Breast epithelium (tissue), 4 donors: ENCODE data around the gene GBP1. TPM values are rescaled to one million over a fixed set of nuclear protein-coding genes. Genes with fewer than 3 reads are reported as not detected.

Experiments used
- DNase-seq, 2 donors: peaks; one replicate each; pipeline ENCODE4 v3.0.0-alpha.2; 2019; ENCODE audit warnings: low spot score in 2 of 2
- H3K27ac ChIP-seq, 2 donors: fragments of 200-600 bp; sonication (generic) in 1 of 2; one replicate each; pipeline ENCODE4 v1.5.1; 2016 to 2019; ENCODE audit warnings: mild to moderate bottlenecking in 1 of 2
- H3K27me3 ChIP-seq, 2 donors: fragments of 200-600 bp; sonication (generic) in 1 of 2; one replicate each; pipeline versions ENCODE4 v1.5.1 to v1.6.0; 2017 to 2019; ENCODE audit warnings: control low read depth in 1 of 2, mild to moderate bottlenecking in 1 of 2
- H3K36me3 ChIP-seq: fragments of 200-600 bp; one replicate; pipeline ENCODE4 v1.5.1; 2019
- H3K4me1 ChIP-seq, 2 donors: fragments of 200-600 bp; sonication (generic); one replicate each; pipeline ENCODE4 v1.5.1; 2016 to 2019; ENCODE audit warnings: control low read depth in 1 of 2
- H3K4me3 ChIP-seq, 3 donors: fragments of 200-600 bp; sonication (generic); 1 replicate in 2 of 3; 2 replicates in 1 of 3; pipeline ENCODE4 v1.5.1; 2016 to 2019; ENCODE audit warnings: mild to moderate bottlenecking in 3 of 3, moderate library complexity in 2 of 3
- H3K9me3 ChIP-seq, 2 donors: fragments of 200-600 bp; sonication (generic) in 1 of 2; one replicate each; pipeline ENCODE4 v1.5.1; 2016 to 2019; ENCODE audit warnings: control low read depth in 1 of 2
- POLR2A ChIP-seq: fragments of 450-650 bp; IDR thresholded peaks from one replicate; pipeline ENCODE4 v1.6.1; 2016; ENCODE audit warnings: antibody characterized with exemption, mild to moderate bottlenecking, moderate library complexity
- POLR2AphosphoS5 ChIP-seq, 3 donors: sonication (generic); formaldehyde crosslinking; IDR thresholded peaks; one replicate each; pipeline ENCODE4 v1.6.1; 2017; ENCODE audit warnings: antibody characterized with exemption in 3 of 3
- intact Hi-C: fragments of 100-400 bp; cut with DNase I; formaldehyde crosslinking; loops from one replicate; pipeline ENCODE4 v1.15.1; 2023; ENCODE audit warnings: low total_unique reads
- total RNA-seq, 3 donors: library from RNA; depleted of rRNA; stranded (reverse); fragments of >200 nt; gene quantifications; one replicate each; pipeline ENCODE4 v1.1.0, GENCODE V29; 2016
- TF ChIP-seq, protein P1 (sequence below), 3 donors: fragments of 450-650 bp; IDR thresholded peaks; one replicate each; pipeline ENCODE4 v1.5.1; 2016 to 2017; ENCODE audit warnings: antibody characterized with exemption in 3 of 3, mild to moderate bottlenecking in 3 of 3, moderate library complexity in 3 of 3

The GBP1 gene
- total RNA-seq, 3 donors from 2014 or later: 8.0 to 58.0 (median 29.5) TPM

DNA sequence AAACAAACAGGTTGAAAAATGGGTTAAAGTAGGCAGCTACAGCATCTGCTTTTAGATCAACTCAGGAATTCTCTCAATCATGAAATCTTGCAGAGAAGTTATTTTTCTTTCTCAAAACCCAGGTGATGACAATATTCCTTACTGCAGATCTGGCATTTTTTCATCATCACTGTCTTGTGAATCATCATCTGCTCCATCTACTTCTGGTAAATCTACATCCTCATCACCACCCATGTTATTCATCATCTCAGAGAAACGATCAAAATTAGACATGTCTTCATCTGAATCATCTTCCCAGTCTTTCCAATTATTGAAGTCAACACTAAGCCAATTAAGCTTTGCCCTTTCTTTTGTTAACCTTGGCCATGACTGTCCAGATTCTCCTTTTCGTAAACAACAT, 39.1 kb upstream of the GBP1 start:
- H3K4me1 ChIP-seq: no peaks in the 10 kb centered on the region
- intact Hi-C loops: no loop called here
- TF ChIP-seq, protein P1, sequence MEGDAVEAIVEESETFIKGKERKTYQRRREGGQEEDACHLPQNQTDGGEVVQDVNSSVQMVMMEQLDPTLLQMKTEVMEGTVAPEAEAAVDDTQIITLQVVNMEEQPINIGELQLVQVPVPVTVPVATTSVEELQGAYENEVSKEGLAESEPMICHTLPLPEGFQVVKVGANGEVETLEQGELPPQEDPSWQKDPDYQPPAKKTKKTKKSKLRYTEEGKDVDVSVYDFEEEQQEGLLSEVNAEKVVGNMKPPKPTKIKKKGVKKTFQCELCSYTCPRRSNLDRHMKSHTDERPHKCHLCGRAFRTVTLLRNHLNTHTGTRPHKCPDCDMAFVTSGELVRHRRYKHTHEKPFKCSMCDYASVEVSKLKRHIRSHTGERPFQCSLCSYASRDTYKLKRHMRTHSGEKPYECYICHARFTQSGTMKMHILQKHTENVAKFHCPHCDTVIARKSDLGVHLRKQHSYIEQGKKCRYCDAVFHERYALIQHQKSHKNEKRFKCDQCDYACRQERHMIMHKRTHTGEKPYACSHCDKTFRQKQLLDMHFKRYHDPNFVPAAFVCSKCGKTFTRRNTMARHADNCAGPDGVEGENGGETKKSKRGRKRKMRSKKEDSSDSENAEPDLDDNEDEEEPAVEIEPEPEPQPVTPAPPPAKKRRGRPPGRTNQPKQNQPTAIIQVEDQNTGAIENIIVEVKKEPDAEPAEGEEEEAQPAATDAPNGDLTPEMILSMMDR (IDR thresholded peaks at IDR 0.05): no peak
- TF ChIP-seq POLR2AphosphoS5 (IDR thresholded peaks at IDR 0.05) (no peak), POLR2A (no peak)
- H3K27ac ChIP-seq: no peak overlapping the region
- DNase-seq: no peak
- H3K27me3 ChIP-seq: no peaks in the 10 kb centered on the region
- no peak overlapping the region for H3K4me3 ChIP-seq
- H3K9me3 ChIP-seq: no peaks in the 10 kb centered on the region
- H3K36me3 ChIP-seq: peaks cover 16% of the 10 kb centered on the region

DNA sequence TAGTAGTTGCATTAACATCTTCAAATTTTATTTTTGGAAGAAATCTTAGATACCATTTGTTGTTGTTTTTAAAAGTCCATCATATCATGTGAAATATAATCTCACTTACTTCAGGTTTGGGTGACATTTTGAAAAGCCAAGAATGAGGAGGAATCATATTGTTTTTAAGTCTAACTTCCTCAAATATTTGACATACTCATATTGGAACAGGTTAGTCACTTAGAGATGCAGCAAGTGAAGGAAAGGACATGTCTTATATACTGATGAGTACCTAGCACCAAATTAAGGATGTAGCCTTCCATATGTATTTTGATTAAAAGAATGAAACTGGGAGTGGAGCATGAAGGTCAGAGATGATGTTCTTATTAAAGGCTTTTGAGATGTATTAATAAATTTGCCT, 37.0 kb upstream of the GBP1 start:
- Histone ChIP-seq H3K27ac (no peak overlapping the region), H3K9me3 (no peaks in the 10 kb centered on the region), H3K4me1 (no peaks in the 10 kb centered on the region), H3K4me3 (no peak overlapping the region), H3K36me3 (peaks cover 13% of the 10 kb centered on the region), H3K27me3 (no peaks in the 10 kb centered on the region)
- no peak for DNase-seq
- TF ChIP-seq POLR2A: no peak
- intact Hi-C loops: no loop called here

GRCh38 chr1:89100412-89100811, 35.4 kb upstream of the GBP1 start:
- Histone ChIP-seq H3K4me3 (no peak overlapping the region), H3K9me3 (no peaks in the 10 kb centered on the region), H3K27ac (no peak overlapping the region), H3K36me3 (peaks cover 6% of the 10 kb centered on the region), H3K27me3 (no peaks in the 10 kb centered on the region), H3K4me1 (no peaks in the 10 kb centered on the region)
- TF ChIP-seq, protein P1 (IDR thresholded peaks at IDR 0.05): no peak
- TF ChIP-seq POLR2AphosphoS5 (IDR thresholded peaks at IDR 0.05) (no peak), POLR2A (no peak)
- intact Hi-C loops: no loop called here
- no peak for DNase-seq

DNA sequence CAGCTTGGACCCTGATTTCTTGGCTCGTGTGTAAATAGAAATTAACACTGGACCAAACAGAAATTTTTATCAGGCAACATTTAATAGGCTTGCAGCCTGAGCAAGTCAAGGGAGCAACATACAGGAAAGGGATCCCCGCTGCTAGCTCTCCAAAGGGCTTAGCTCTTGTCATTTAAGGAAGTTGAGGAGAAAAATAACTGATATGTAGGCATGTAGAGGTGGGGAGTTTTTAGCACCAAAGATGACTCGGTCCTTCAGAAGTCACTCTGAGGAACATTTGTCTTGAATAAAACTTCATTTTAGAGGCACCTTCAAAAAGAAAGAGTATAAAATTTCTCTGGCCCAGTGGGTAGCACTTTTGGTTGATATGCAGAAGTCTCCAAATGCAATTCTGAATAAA, 33.8 kb upstream of the GBP1 start:
- H3K4me1 ChIP-seq: no peaks in the 10 kb centered on the region
- H3K27me3 ChIP-seq: no peaks in the 10 kb centered on the region
- no peak overlapping the region for H3K4me3 ChIP-seq
- TF ChIP-seq POLR2AphosphoS5 (IDR thresholded peaks at IDR 0.05) (no peak), POLR2A (no peak)
- TF ChIP-seq, protein P1 (IDR thresholded peaks at IDR 0.05): no peak
- H3K36me3 ChIP-seq: peaks cover 4% of the 10 kb centered on the region
- no peak for DNase-seq
- H3K9me3 ChIP-seq: no peaks in the 10 kb centered on the region
- intact Hi-C loops: no loop called here
- no peak overlapping the region for H3K27ac ChIP-seq

GRCh38 chr1:89095737-89096136, 30.7 kb upstream of the GBP1 start:
- TF ChIP-seq, protein P1 (IDR thresholded peaks at IDR 0.05): no peak
- no peak for TF ChIP-seq POLR2AphosphoS5 (IDR thresholded peaks at IDR 0.05)
- no peak for TF ChIP-seq POLR2A
- Histone ChIP-seq H3K4me3 (no peak overlapping the region), H3K4me1 (no peaks in the 10 kb centered on the region), H3K27me3 (no peaks in the 10 kb centered on the region), H3K9me3 (no peaks in the 10 kb centered on the region), H3K27ac (no peak overlapping the region), H3K36me3 (peaks cover 4% of the 10 kb centered on the region)
- DNase-seq: no peak
- intact Hi-C loops: no loop called here

DNA sequence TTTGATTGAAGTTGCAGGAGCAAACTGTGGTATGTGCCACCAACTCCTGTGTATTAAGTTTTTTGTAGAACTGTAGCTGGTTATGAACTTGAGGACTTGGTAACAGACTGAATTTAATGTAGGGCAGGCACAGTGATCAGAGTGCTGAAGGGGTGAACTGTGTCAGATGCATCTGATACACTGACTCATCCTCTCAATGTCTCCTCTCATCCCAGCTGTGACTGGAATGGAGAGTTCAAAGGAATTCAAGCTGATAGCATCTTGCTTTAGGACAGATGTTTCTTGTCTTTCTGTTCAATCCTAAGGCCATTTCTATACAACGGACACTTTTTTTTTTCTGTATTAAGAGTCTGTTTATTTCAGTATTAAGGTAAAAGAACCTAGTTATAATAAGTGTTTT, 25.0 kb upstream of the GBP1 start:
- intact Hi-C loops: no loop called here
- TF ChIP-seq POLR2A (no peak), POLR2AphosphoS5 (IDR thresholded peaks at IDR 0.05) (no peak)
- TF ChIP-seq, protein P1 (IDR thresholded peaks at IDR 0.05): no peak
- H3K4me1 ChIP-seq: no peaks in the 10 kb centered on the region

More for the DNA sequence above, 25.0 kb upstream of the GBP1 start:
- no peak for DNase-seq
- Histone ChIP-seq H3K9me3 (no peaks in the 10 kb centered on the region), H3K27me3 (no peaks in the 10 kb centered on the region), H3K36me3 (no peaks in the 10 kb centered on the region), H3K4me3 (no peak overlapping the region), H3K27ac (no peak overlapping the region)
